C4-2B (cell line): Measurements from ENCODE around the gene PI4K2B.

Experiments
- ZFX ChIP-seq: fragments of 450-650 bp; IDR thresholded peaks from 2 replicates; pipeline ENCODE4 v1.6.1; 2017
- TF ChIP-seq, protein P1 (sequence below): fragments of 450-650 bp; conservative IDR thresholded peaks from 2 replicates; pipeline ENCODE4 v1.5.1; 2017; ENCODE audit warnings: mild to moderate bottlenecking

DNA sequence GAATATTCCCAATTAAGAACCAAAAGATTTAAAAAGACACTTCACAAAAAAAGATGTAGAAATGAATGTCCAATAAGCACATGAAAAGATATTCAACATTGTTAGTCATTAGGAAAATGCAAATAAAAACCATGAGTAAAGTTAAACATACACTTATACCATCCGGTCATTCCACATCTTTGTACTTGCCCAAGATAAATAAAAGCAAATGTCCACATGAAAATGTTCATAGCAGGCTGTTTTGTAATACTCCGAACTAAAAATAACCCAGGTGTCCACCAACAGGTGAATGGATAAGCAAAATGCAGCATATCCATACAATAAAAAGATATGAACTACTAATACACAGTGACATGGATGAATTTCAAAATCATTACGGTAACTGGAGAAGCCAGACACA is 50.1 kb downstream of the PI4K2B start:
- TF ChIP-seq, protein P1, sequence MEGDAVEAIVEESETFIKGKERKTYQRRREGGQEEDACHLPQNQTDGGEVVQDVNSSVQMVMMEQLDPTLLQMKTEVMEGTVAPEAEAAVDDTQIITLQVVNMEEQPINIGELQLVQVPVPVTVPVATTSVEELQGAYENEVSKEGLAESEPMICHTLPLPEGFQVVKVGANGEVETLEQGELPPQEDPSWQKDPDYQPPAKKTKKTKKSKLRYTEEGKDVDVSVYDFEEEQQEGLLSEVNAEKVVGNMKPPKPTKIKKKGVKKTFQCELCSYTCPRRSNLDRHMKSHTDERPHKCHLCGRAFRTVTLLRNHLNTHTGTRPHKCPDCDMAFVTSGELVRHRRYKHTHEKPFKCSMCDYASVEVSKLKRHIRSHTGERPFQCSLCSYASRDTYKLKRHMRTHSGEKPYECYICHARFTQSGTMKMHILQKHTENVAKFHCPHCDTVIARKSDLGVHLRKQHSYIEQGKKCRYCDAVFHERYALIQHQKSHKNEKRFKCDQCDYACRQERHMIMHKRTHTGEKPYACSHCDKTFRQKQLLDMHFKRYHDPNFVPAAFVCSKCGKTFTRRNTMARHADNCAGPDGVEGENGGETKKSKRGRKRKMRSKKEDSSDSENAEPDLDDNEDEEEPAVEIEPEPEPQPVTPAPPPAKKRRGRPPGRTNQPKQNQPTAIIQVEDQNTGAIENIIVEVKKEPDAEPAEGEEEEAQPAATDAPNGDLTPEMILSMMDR: no peak
- TF ChIP-seq ZFX: no peak
